ENCODE measurements around the gene HSD3B7.

The HSD3B7 gene

GRCh38 chr16:30956601-30957455 is 28.2 kb upstream of the HSD3B7 start:
- peak; percentile 76 for DNase-seq (ENCODE audit: low read depth, low spot score)

DNA sequence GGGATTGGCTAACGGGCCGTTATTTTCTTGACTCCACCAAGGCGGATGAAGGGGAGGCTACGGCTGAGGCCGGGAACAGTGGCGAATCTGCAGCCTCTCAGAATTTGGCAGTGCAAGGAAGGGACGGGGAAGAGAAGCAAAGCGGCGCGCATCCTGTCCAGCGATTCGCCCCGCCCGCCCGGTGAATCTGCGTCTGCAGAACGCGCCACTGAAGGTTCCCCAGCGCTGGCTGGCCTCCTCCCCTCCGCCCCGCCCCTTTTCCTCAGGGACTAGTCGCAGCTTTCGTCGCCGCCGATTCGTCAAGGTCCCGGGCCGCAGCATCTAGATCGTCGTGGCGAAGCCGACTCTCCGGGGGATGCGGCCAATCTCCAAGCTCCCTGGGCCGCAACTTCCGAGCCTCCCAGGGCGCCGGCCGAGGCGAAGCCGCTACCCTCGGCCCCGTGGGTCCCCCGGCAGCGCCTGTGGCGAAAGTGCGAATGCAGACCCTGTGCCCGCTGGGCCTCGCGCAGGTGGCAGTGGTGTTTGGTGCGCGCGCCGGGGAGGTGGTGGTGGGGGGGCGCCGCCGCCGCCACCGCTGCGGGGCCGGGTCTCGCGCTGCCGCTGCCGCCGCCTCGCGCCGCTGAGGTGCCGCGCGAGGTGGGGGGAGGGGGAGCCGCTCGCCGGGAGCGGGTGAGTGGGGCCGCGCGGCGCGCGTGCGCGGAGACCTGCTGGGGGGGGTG is 27.4 kb upstream of the HSD3B7 start, which contains the start of gene SETD1A:
Gene SETD1A (plus strand): TSS at position 299 of the 719 bp plus-strand sequence. CDS start 978 bp downstream, outside the sequence.
- peak; percentile 94 for DNase-seq (ENCODE audit: low read depth, low spot score)

GRCh38 chr16:30958175-30959079 is 26.6 kb upstream of the HSD3B7 start:
- DNase-seq (ENCODE audit: low read depth, low spot score): peak; percentile 29

- no peak for DNase-seq (ENCODE audit: low read depth, low spot score)
These were observed 23.6 kb upstream of the HSD3B7 start for GRCh38 chr16:30961384-30961783.

- no peak for DNase-seq (ENCODE audit: low read depth, low spot score)
These were observed 21.0 kb upstream of the HSD3B7 start for GRCh38 chr16:30963925-30964511.

DNA sequence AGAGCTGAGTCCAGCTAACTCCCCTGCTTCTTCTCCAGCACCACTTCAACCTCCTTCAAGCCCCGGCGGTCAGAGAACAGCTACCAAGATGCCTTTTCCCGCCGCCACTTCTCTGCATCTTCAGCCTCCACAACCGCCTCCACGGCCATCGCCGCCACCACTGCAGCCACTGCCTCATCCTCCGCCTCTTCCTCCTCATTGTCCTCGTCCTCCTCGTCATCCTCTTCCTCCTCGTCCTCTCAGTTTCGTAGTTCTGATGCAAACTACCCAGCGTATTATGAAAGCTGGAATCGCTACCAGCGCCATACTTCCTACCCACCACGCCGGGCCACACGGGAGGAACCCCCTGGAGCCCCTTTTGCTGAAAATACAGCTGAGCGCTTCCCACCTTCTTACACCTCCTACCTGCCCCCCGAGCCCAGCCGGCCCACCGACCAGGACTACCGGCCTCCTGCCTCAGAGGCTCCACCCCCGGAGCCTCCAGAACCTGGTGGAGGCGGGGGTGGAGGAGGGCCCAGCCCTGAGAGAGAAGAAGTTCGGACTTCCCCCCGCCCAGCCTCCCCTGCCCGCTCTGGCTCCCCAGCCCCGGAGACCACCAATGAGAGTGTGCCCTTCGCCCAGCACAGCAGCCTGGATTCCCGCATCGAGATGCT is 20.3 kb upstream of the HSD3B7 start:
- DNase-seq (ENCODE audit: low read depth, low spot score): no peak

GRCh38 chr16:30965436-30965835 is 19.6 kb upstream of the HSD3B7 start:
- no peak for DNase-seq (ENCODE audit: low read depth, low spot score)

- DNase-seq (ENCODE audit: low read depth, low spot score): no peak
These were observed 18.9 kb upstream of the HSD3B7 start for GRCh38 chr16:30966033-30966619.

- DNase-seq (ENCODE audit: low read depth, low spot score): no peak
These were observed 17.2 kb upstream of the HSD3B7 start for GRCh38 chr16:30967795-30968194.

DNA sequence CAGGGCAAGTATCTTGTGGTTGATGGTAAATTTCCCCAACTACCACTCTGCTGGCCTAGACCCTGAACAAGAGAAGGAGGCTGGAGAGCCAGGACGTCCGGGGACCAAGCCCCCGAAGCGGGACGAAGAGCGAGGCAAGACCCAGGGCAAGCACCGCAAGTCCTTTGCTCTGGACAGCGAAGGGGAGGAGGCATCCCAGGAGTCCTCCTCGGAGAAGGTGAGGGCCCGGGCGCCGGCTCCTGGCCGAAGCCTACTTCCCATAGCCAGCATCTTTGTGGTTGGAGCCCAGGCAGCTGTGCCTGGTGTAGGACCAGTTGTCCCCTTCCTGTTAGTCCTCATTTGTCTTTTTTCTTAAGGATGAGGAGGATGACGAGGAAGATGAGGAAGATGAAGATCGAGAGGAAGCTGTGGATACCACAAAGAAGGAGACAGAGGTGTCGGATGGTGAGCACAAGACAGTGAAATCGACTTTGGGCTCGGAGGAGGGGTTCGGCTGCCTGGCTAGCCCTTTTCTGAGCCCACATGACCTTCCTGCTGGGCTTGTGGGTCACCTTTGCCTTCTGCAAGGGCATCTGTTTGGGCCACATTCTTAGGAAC is 15.7 kb upstream of the HSD3B7 start:
- no peak for DNase-seq (ENCODE audit: low read depth, low spot score)

GRCh38 chr16:30971298-30971697 is 13.7 kb upstream of the HSD3B7 start:
- no peak for DNase-seq (ENCODE audit: low read depth, low spot score)

DNA sequence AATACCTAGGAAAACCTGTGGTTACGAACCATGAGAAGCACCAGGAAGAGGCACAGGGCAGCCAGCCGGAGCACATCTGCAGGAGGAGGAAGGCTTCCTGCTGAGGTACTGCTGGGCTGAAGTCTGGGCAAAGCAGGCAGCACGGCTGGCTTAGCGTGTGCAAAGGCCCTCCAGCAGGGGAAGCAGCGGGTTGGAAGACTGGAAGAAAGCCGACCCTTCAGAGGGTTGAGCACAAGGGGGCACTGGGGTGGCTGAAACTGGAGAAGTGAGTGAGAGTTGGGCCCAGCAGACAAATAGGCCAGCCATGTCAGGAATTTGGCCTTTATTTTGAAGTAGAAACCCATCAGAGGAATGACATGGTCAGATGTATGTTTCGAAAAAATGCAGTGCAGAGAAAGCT is 12.1 kb upstream of the HSD3B7 start:
- DNase-seq (ENCODE audit: low read depth, low spot score): no peak

DNA sequence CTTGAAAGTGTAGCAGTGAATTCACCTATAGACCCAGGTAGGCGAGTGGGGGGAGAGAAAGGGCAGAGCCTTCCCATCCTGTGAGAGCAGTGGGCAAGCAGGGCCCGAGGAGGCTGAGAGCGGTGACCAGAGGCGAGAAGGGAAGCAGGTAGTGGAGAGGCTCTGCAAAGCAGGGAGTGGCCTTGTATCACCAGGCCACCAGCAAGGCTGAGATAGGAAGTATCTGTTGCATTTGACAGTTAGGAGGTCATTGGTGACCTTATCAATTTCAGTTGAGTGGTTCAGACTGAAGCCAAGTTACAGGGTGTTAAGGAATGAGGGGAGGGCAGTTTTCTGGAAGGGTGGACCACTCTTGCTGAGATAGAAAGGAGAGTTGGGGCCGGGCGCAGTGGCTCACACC is 10.7 kb upstream of the HSD3B7 start:
- no peak for DNase-seq (ENCODE audit: low read depth, low spot score)

DNA sequence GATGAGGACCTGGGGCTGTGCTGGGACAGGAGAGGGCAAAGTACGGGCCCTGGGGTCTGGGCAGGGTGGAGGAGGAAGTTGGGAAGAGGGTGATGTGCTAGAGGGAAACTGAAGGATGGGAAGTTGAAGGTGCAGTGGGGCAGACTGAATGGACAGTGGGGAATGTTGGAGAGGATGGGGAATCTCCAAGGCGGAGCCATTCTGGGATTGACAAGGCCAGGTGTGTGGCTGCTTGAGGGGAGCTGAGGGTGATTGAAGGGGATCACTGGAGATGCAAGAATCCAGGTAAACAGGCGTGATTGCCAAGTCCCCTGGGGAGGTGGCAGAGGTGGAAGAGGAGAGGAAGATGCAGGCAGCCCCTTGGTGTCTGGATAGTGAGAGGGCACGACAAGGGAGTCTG is 8.5 kb upstream of the HSD3B7 start:
- DNase-seq (ENCODE audit: low read depth, low spot score): no peak

DNA sequence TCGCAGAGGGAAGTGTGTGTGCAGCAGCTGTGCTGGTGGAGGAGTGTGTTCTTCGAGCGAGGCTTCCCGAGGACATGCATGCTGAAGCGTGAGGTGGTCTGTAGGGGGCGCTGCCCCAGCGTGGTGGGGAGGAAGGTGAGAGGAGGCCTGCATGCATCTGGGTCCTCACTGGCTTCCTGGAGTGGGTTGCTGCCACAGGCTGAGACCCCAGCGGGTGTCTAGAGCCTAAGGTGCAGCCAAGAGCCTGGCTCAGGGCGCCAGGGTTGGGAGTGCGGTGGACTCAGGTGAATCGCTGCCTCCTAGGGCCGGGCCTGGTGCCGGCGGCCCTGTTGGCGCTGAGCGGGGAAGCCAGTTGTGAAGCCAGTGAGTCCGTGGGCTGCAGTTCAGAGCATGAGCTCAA is 7.5 kb upstream of the HSD3B7 start:
- DNase-seq (ENCODE audit: low read depth, low spot score): no peak

- DNase-seq (ENCODE audit: low read depth, low spot score): no peak
These were observed 5.6 kb upstream of the HSD3B7 start for GRCh38 chr16:30979170-30980022.

DNA sequence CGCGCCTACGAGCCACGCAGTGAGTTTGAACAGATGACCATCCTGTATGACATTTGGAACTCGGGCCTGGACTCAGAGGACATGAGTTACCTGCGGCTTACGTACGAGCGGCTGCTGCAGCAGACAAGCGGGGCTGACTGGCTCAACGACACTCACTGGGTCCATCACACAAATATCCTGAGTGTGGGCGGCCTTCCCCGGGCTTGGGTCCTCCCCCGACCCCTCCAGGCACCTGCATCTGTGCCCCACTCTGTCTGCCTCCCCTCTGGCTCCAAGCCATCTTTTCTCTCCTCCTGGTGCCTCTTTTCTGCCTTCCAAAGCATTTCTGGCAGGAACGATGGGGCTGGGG is 5.0 kb upstream of the HSD3B7 start:
- no peak for DNase-seq (ENCODE audit: low read depth, low spot score)

- no peak for DNase-seq (ENCODE audit: low read depth, low spot score)
These were observed 4.6 kb upstream of the HSD3B7 start for GRCh38 chr16:30980434-30980833.

GRCh38 chr16:30980959-30981358 is 4.0 kb upstream of the HSD3B7 start:
- no peak for DNase-seq (ENCODE audit: low read depth, low spot score)
